Measurements from ENCODE around the gene KRT31. TPM values are rescaled to one million over a fixed set of nuclear protein-coding genes. Genes with fewer than 3 reads are reported as not detected.

The KRT31 gene
- total RNA-seq, 1 experiment from 2014 or later: not detected

DNA sequence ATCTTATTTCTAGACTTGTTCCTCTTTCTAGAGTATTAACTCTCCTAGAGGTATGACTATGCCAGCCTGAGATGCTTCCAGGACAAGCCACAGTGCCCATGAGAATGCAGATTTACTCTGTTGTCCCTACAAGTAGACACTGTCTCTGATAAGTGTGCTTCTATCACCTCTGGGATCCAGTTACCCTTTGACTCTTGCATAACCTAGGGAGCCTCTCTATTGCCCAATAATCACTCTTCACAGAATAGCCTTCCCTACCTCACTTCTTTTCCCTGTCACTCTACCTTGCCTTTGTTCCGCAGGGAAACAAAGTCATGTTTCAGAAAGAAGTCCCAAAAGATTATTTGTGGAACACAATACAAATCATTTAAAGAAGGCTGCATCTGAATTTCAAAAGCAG lies 13.7 kb downstream of the KRT31 start:
- TF ChIP-seq, protein P1, sequence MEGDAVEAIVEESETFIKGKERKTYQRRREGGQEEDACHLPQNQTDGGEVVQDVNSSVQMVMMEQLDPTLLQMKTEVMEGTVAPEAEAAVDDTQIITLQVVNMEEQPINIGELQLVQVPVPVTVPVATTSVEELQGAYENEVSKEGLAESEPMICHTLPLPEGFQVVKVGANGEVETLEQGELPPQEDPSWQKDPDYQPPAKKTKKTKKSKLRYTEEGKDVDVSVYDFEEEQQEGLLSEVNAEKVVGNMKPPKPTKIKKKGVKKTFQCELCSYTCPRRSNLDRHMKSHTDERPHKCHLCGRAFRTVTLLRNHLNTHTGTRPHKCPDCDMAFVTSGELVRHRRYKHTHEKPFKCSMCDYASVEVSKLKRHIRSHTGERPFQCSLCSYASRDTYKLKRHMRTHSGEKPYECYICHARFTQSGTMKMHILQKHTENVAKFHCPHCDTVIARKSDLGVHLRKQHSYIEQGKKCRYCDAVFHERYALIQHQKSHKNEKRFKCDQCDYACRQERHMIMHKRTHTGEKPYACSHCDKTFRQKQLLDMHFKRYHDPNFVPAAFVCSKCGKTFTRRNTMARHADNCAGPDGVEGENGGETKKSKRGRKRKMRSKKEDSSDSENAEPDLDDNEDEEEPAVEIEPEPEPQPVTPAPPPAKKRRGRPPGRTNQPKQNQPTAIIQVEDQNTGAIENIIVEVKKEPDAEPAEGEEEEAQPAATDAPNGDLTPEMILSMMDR (IDR thresholded peaks at IDR 0.05 in 2 of 3, conservative IDR thresholded peaks at IDR 0.05 in 1 of 3; ENCODE audit: borderline replicate concordance in 1 of 3, insufficient read depth in 1 of 3, low read depth in 2 of 3, low read length in 2 of 3): no peak
- TF ChIP-seq POLR2AphosphoS5 (IDR thresholded peaks at IDR 0.05; ENCODE audit: low read depth, low read length) (no peak), JUND (IDR thresholded peaks at IDR 0.05) (no peak), RAD21 (IDR thresholded peaks at IDR 0.05; ENCODE audit: low read depth) (no peak), ZFX (IDR thresholded peaks at IDR 0.05) (no peak), EGR1 (IDR thresholded peaks at IDR 0.05; ENCODE audit: low read depth) (no peak), POLR2A (IDR thresholded peaks at IDR 0.05; ENCODE audit: borderline replicate concordance, extremely low read depth, insufficient read depth, insufficient read length) (no peak), ZNF274 (IDR thresholded peaks at IDR 0.05; ENCODE audit: low read depth, low read length) (no peak), ELF1 (IDR thresholded peaks at IDR 0.05; ENCODE audit: borderline replicate concordance, low read depth) (no peak), EZH2phosphoT487 (IDR thresholded peaks at IDR 0.05; ENCODE audit: borderline replicate concordance) (no peak)
- TF ChIP-seq, protein P2, sequence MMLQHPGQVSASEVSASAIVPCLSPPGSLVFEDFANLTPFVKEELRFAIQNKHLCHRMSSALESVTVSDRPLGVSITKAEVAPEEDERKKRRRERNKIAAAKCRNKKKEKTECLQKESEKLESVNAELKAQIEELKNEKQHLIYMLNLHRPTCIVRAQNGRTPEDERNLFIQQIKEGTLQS (IDR thresholded peaks at IDR 0.05): no peak
- Histone ChIP-seq H2AFZ (ENCODE audit: low read depth, low read length, poor library complexity, severe bottlenecking) (no peak overlapping the region), H3K4me2 (ENCODE audit: low read length) (no peak overlapping the region), H3K4me1 (ENCODE audit: control insufficient read depth in 1 of 2, insufficient read depth in 2 of 2, low read length in 2 of 2) (peaks cover 0 to 14% of the 10 kb centered on the region in 2 experiments; a peak in 2 of 4 replicates), H3K4me3 (replicated peaks in 1 of 2; ENCODE audit: low read depth in 1 of 2, low read length in 2 of 2) (no peak overlapping the region), H3K9me3 (ENCODE audit: control insufficient read depth in 1 of 2, insufficient read depth in 1 of 2, low read depth in 1 of 2, low read length in 2 of 2) (peaks cover 4 to 5% of the 10 kb centered on the region in 2 experiments; a peak in 2 of 4 replicates), H3K36me3 (ENCODE audit: control insufficient read depth in 1 of 2, insufficient read depth in 2 of 2, low read length in 2 of 2) (no peaks in the 10 kb centered on the region), H3K27ac (ENCODE audit: low read depth, low read length) (no peak overlapping the region), H4K20me1 (ENCODE audit: insufficient read depth) (no peaks in the 10 kb centered on the region), H3K27me3 (ENCODE audit: insufficient read depth, low read length) (no peaks in the 10 kb centered on the region), H3K9ac (ENCODE audit: low read length) (no peak overlapping the region), H3K9me2 (ENCODE audit: insufficient read depth) (no peaks in the 10 kb centered on the region), H3K79me2 (ENCODE audit: insufficient read depth, low read length) (no peaks in the 10 kb centered on the region)
- ChIA-PET CTCF (no interaction called here), RAD21 (ENCODE audit: low non-redundant PET in 1 of 2, low total read pairs in 2 of 2, uncharacterized antibody in 2 of 2, unreplicated experiment in 2 of 2) (no interaction called here), POLR2A (no interaction called here)
- DNase-seq (ENCODE audit: low read depth, low spot score): no peak
- intact Hi-C loops (cut with micrococcal nuclease): no loop called here
- no TSS peak for BruUV-seq (replicated peaks)
- no peak for ATAC-seq

Measured in HCT116 (cell line).